ENCODE results near the gene FBXO2.

- TF ChIP-seq CTCF (IDR thresholded peaks at IDR 0.05), result no peak
- TF ChIP-seq EZH2 (IDR thresholded peaks at IDR 0.05), result no peak
- no peak for TF ChIP-seq EZH2phosphoT487 (IDR thresholded peaks at IDR 0.05)
These were observed at the start of gene FBXO2, which contains the start of gene FBXO44 for GRCh38 chr1:11654137-11654938.

All from neural progenitor cell (in vitro differentiated cells).